Right atrium auricular region (tissue), 2 donors: ENCODE data around the gene IVD. TPM values are rescaled to one million over a fixed set of nuclear protein-coding genes. Genes with fewer than 3 reads are reported as not detected.
A peak's percentile ranks its signal among the peaks of the same experiment; 100 is the strongest.

ENCODE experiments used
- DNase-seq: peaks from one replicate; pipeline ENCODE4 v3.0.0-alpha.2; 2019; ENCODE audit warnings: low spot score
- H3K27ac ChIP-seq, 2 donors: fragments of 200-600 bp; sonication (generic); 1 replicate in 1 of 2; 2 replicates in 1 of 2; pipeline ENCODE4 v1.5.1; 2016 to 2019
- H3K27me3 ChIP-seq, 2 donors: fragments of 200-600 bp; sonication (generic); one replicate each; pipeline versions ENCODE4 v1.5.1 to v1.6.0; 2017 to 2019
- H3K36me3 ChIP-seq: fragments of 200-600 bp; sonication (generic); one replicate; pipeline ENCODE4 v1.5.1; 2016
- H3K4me1 ChIP-seq, 2 donors: fragments of 200-600 bp; sonication (generic); one replicate each; pipeline versions ENCODE4 v1.5.1 to v1.6.0; 2017 to 2019
- H3K4me3 ChIP-seq, 2 donors: fragments of 200-600 bp; sonication (generic); 1 replicate in 1 of 2; 2 replicates in 1 of 2; pipeline ENCODE4 v1.5.1; 2017 to 2019; ENCODE audit warnings: mild to moderate bottlenecking in 1 of 2, moderate library complexity in 1 of 2
- H3K9me3 ChIP-seq, 2 donors: fragments of 200-600 bp; sonication (generic); one replicate each; pipeline ENCODE4 v1.5.1; 2019
- CTCF ChIP-seq, 2 donors: fragments of 200-600 bp; sonication (generic); IDR thresholded peaks; one replicate each; pipeline ENCODE4 v1.5.1; 2019; ENCODE audit warnings: antibody characterized with exemption in 2 of 2
- total RNA-seq, 2 donors: library from RNA; depleted of rRNA; stranded (reverse); fragments of >200 nt; gene quantifications; one replicate each; pipeline ENCODE4 v1.1.0, GENCODE V29; 2016

The IVD gene
- total RNA-seq, 2 donors from 2014 or later = 49.1 to 65.3 TPM

GRCh38 chr15:40429068-40429710 is 23.6 kb downstream of the IVD start:
- Histone ChIP-seq H3K4me3 (no peak overlapping the region), H3K27ac (no peak overlapping the region), H3K4me1 (no peaks in the 10 kb centered on the region), H3K27me3 (no peaks in the 10 kb centered on the region), H3K36me3 (no peaks in the 10 kb centered on the region), H3K9me3 (no peaks in the 10 kb centered on the region)
- DNase-seq = no peak
- TF ChIP-seq CTCF (IDR thresholded peaks at IDR 0.05) = no peak

GRCh38 chr15:40430271-40430805 is 24.7 kb downstream of the IVD start:
- no peak for DNase-seq

GRCh38 chr15:40435023-40435709 is 29.6 kb downstream of the IVD start:
- TF ChIP-seq CTCF (IDR thresholded peaks at IDR 0.05) = no peak
- DNase-seq = no peak
- no peak overlapping the region for H3K4me3 ChIP-seq
- no peaks in the 10 kb centered on the region for H3K27me3 ChIP-seq
- H3K9me3 ChIP-seq = no peaks in the 10 kb centered on the region
- H3K36me3 ChIP-seq = no peaks in the 10 kb centered on the region
- peaks cover 0 to 38% of the 10 kb centered on the region in 2 donors for H3K4me1 ChIP-seq
- no peak overlapping the region for H3K27ac ChIP-seq

More at GRCh38 chr15:40430271-40430805, 24.7 kb downstream of the IVD start:
- no peak for TF ChIP-seq CTCF (IDR thresholded peaks at IDR 0.05)
- no peaks in the 10 kb centered on the region for H3K4me1 ChIP-seq
- no peaks in the 10 kb centered on the region for H3K36me3 ChIP-seq
- H3K27me3 ChIP-seq = no peaks in the 10 kb centered on the region
- no peak overlapping the region for H3K27ac ChIP-seq
- H3K4me3 ChIP-seq = no peak overlapping the region
- no peaks in the 10 kb centered on the region for H3K9me3 ChIP-seq

GRCh38 chr15:40435710-40436089 is 30.1 kb downstream of the IVD start:
- H3K4me1 ChIP-seq = peaks cover 0 to 42% of the 10 kb centered on the region in 2 donors
- H3K27me3 ChIP-seq = no peaks in the 10 kb centered on the region
- H3K9me3 ChIP-seq = no peaks in the 10 kb centered on the region
- H3K4me3 ChIP-seq = peak overlapping the region; percentile 22 to 54
- no peak for DNase-seq
- no peaks in the 10 kb centered on the region for H3K36me3 ChIP-seq
- TF ChIP-seq CTCF (IDR thresholded peaks at IDR 0.05) = no peak
- H3K27ac ChIP-seq = peak overlapping the region in 1 of 2 donors; percentile 7

- TF ChIP-seq CTCF (IDR thresholded peaks at IDR 0.05) = no peak
- Histone ChIP-seq H3K4me3 (peak overlapping the region; percentile 22 to 54), H3K36me3 (no peaks in the 10 kb centered on the region), H3K9me3 (no peaks in the 10 kb centered on the region), H3K27me3 (no peaks in the 10 kb centered on the region), H3K27ac (peak overlapping the region in 1 of 2 donors; percentile 7), H3K4me1 (peaks cover 0 to 42% of the 10 kb centered on the region in 2 donors)
- DNase-seq = no peak
Observed at GRCh38 chr15:40436116-40436891, 30.7 kb downstream of the IVD start.
